GM23338 (cell line): ENCODE results near the gene SEC16A. TPM values are rescaled to one million over a fixed set of nuclear protein-coding genes. Genes with fewer than 3 reads are reported as not detected.
A peak's percentile ranks its signal among the peaks of the same experiment; 100 is the strongest.

Experiments
- ATAC-seq: fragments of 200-7000 bp; cut with Tn5 transposase; 3 replicates; pipeline ENCODE4 v1.9.1; 2020
- DNase-seq: peaks from one replicate; pipeline ENCODE4 v3.0.0-alpha.2; 2015; ENCODE audit warnings: low spot score
- H2AFZ ChIP-seq: fragments of 200-600 bp; sonication (generic); 2 replicates; pipeline ENCODE4 v1.8.0; 2016; ENCODE audit warnings: antibody characterized with exemption, mild to moderate bottlenecking, moderate library complexity
- H3F3A ChIP-seq: fragments of 200-600 bp; sonication (generic); replicated peaks from 2 replicates; pipeline ENCODE4 v1.8.0; 2017; ENCODE audit warnings: antibody characterized with exemption, mixed run types, low read depth
- H3K27ac ChIP-seq: fragments of 200-600 bp; sonication (generic); 2 replicates; pipeline ENCODE4 v1.6.1; 2016; ENCODE audit warnings: low read depth
- H3K27me3 ChIP-seq: fragments of 200-600 bp; sonication (generic); 2 replicates; pipeline ENCODE4 v1.8.0; 2016; ENCODE audit warnings: mild to moderate bottlenecking, mixed run types, moderate library complexity; ENCODE audit not compliant: insufficient read depth
- H3K36me3 ChIP-seq: fragments of 200-600 bp; sonication (generic); 2 replicates; pipeline ENCODE4 v1.8.0; 2016; ENCODE audit warnings: mild to moderate bottlenecking; ENCODE audit not compliant: insufficient read depth
- H3K4me1 ChIP-seq: fragments of 200-600 bp; sonication (generic); 2 replicates; pipeline ENCODE4 v1.8.0; 2016; ENCODE audit warnings: mild to moderate bottlenecking, moderate library complexity; ENCODE audit not compliant: insufficient read depth
- H3K4me2 ChIP-seq: fragments of 200-600 bp; sonication (generic); 2 replicates; pipeline ENCODE4 v1.7.1; 2017; ENCODE audit warnings: mixed run types
- H3K4me3 ChIP-seq: fragments of 200-600 bp; sonication (generic); 2 replicates; pipeline ENCODE4 v1.6.1; 2016; ENCODE audit warnings: mixed run types
- H3K79me2 ChIP-seq: fragments of 200-600 bp; sonication (generic); replicated peaks from 2 replicates; pipeline ENCODE4 v1.8.0; 2017; ENCODE audit warnings: mild to moderate bottlenecking; ENCODE audit not compliant: insufficient read depth
- H3K9me2 ChIP-seq: fragments of 200-600 bp; sonication (generic); 2 replicates; pipeline ENCODE4 v1.8.0; 2017; ENCODE audit not compliant: insufficient read depth
- H4K20me1 ChIP-seq: fragments of 200-600 bp; sonication (generic); replicated peaks from 2 replicates; pipeline ENCODE4 v1.8.0; 2017; ENCODE audit warnings: mild to moderate bottlenecking; ENCODE audit not compliant: insufficient read depth
- H3K27ac Mint-ChIP-seq: 2 replicates; pipeline ENCODE4 v1.8.0; 2020; ENCODE audit warnings: inconsistent platforms, mild to moderate bottlenecking, moderate library complexity, mixed read lengths
- H3K27me3 Mint-ChIP-seq: 3 replicates; pipeline ENCODE4 v1.8.0; 2022; ENCODE audit warnings: low read depth, mild to moderate bottlenecking, moderate library complexity, mixed read lengths, inconsistent platforms; ENCODE audit not compliant: insufficient read depth, poor library complexity
- H3K36me3 Mint-ChIP-seq: 3 replicates; pipeline ENCODE4 v1.8.0; 2021; ENCODE audit warnings: low read depth, mild to moderate bottlenecking, inconsistent platforms, moderate library complexity, mixed read lengths
- H3K4me1 Mint-ChIP-seq: 3 replicates; pipeline ENCODE4 v1.8.0; 2020; ENCODE audit warnings: mild to moderate bottlenecking, inconsistent platforms, mixed read lengths
- H3K4me3 Mint-ChIP-seq: 3 replicates; pipeline ENCODE4 v1.8.0; 2021; ENCODE audit warnings: moderate library complexity, mild to moderate bottlenecking, inconsistent platforms, mixed read lengths
- H3K9me3 Mint-ChIP-seq: 3 replicates; pipeline ENCODE4 v1.8.0; 2020; ENCODE audit warnings: moderate library complexity, mild to moderate bottlenecking, inconsistent platforms, mixed read lengths
- CTCF ChIP-seq, 2 experiments: fragments of 200-600 bp in 1 of 2; sonication (generic) in 1 of 2; conservative IDR thresholded peaks; 2 replicates each; pipeline versions ENCODE4 v1.5.1 to v1.6.1; 2016 to 2017; ENCODE audit warnings: antibody characterized with exemption in 2 of 2, low read depth in 2 of 2, mild to moderate bottlenecking in 2 of 2, moderate library complexity in 1 of 2
- NANOG ChIP-seq: IDR thresholded peaks from 2 replicates; pipeline ENCODE4 v1.6.1; 2016; ENCODE audit warnings: antibody characterized with exemption, borderline replicate concordance
- STAT1 ChIP-seq: IDR thresholded peaks from one replicate; pipeline ENCODE4 v1.6.1; 2016; ENCODE audit warnings: antibody characterized with exemption; ENCODE audit not compliant: unreplicated experiment
- ZNF114 ChIP-seq: fragments of 250-450 bp; sonication (Bioruptor Pico); IDR thresholded peaks from 2 replicates; pipeline ENCODE4 v1.5.0; 2020; ENCODE audit warnings: mild to moderate bottlenecking, moderate library complexity
- ZNF462 ChIP-seq: fragments of 250-450 bp; sonication (Bioruptor Pico); IDR thresholded peaks from 2 replicates; pipeline ENCODE4 v1.5.0; 2020; ENCODE audit warnings: mild to moderate bottlenecking, moderate library complexity
- polyA plus RNA-seq: library from polyadenylated mRNA; unstranded; fragments of >200 nt; fragmentation: Nextera tagmentation; extraction: Ambion mirVana; gene quantifications from 2 replicates; pipeline ENCODE4 v1.2.1, GENCODE V29; 2016
- total RNA-seq: library from RNA; depleted of rRNA; stranded (reverse); fragments of >200 nt; shearing (Covaris generic); gene quantifications from 2 replicates; pipeline ENCODE4 v1.2.3, GENCODE V29; 2014

SEC16A gene
- total and polyA plus RNA-seq, 2 experiments from 2014 or later = 34.0 to 59.2 TPM

GRCh38 chr9:136485049-136486045, 2.5 kb upstream of the SEC16A start:
- Histone ChIP-seq H3K9me2 (no peaks in the 10 kb centered on the region), H3K27me3 (no peaks in the 10 kb centered on the region), H3K27ac (no peak overlapping the region), H4K20me1 (peaks cover 14% of the 10 kb centered on the region), H3F3A (0 out of 2 replicates have a peak, but pooled peaks cover 13% of the 10 kb centered on the region), H2AFZ (no peak overlapping the region), H3K4me2 (peak overlapping the region; percentile 94; the same call in 1 of the 2 replicates), H3K79me2 (peaks cover 24% of the 10 kb centered on the region), H3K36me3 (no peaks in the 10 kb centered on the region; the same call in 1 of the 2 replicates), H3K4me3 (no peak overlapping the region; the same call in 1 of the 2 replicates), H3K4me1 (peaks cover 9% of the 10 kb centered on the region)
- no peak overlapping the region; the same call in 1 of the 2 replicates for H3K27ac Mint-ChIP-seq
- DNase-seq (peak; percentile 90), ATAC-seq (peak; percentile 48)
- H3K4me1 Mint-ChIP-seq = peaks cover 8% of the 10 kb centered on the region
- peak overlapping the region; percentile 66 for H3K4me3 Mint-ChIP-seq
- TF ChIP-seq NANOG = no peak
- peak; percentile 79 to 90 for TF ChIP-seq CTCF (conservative IDR thresholded peaks at IDR 0.05; ENCODE audit: low read depth in 2 of 2)
- H3K27me3 Mint-ChIP-seq = peaks cover 20% of the 10 kb centered on the region
- no peaks in the 10 kb centered on the region for H3K36me3 Mint-ChIP-seq
- no peaks in the 10 kb centered on the region for H3K9me3 Mint-ChIP-seq

- no peak overlapping the region for H3K27ac ChIP-seq
- Mint-ChIP-seq H3K27me3 (peaks cover 20% of the 10 kb centered on the region), H3K36me3 (peaks cover 4% of the 10 kb centered on the region; the same call in 1 of the 3 replicates), H3K27ac (no peak overlapping the region), H3K4me3 (peak overlapping the region; percentile 66), H3K4me1 (peaks cover 13% of the 10 kb centered on the region), H3K9me3 (no peaks in the 10 kb centered on the region)
- no peak for ATAC-seq
- peaks cover 34% of the 10 kb centered on the region for H3K79me2 ChIP-seq
- no peak for DNase-seq
- H3K27me3 ChIP-seq = no peaks in the 10 kb centered on the region
- peak overlapping the region; percentile 94 for H3K4me2 ChIP-seq
- 0 out of 2 replicates have a peak, but pooled peaks cover 13% of the 10 kb centered on the region for H3F3A ChIP-seq
- H3K36me3 ChIP-seq = no peaks in the 10 kb centered on the region; the same call in 1 of the 2 replicates
- no peak overlapping the region for H2AFZ ChIP-seq
- peak overlapping the region; percentile 88 for H3K4me3 ChIP-seq
- peaks cover 23% of the 10 kb centered on the region for H4K20me1 ChIP-seq
- H3K4me1 ChIP-seq = peaks cover 9% of the 10 kb centered on the region
- H3K9me2 ChIP-seq = no peaks in the 10 kb centered on the region
- TF ChIP-seq ZNF462 (CRISPR knock-in tag) (no peak), STAT1 (no peak), ZNF114 (no peak)
These were observed 1.6 kb upstream of the SEC16A start for GRCh38 chr9:136484153-136485048.
